H9 (cell line): ENCODE results near the gene VWA5B1. TPM values are rescaled to one million over a fixed set of nuclear protein-coding genes. Genes with fewer than 3 reads are reported as not detected.

ENCODE experiments used
- DNase-seq: peaks from one replicate; pipeline ENCODE4 v3.0.0-alpha.2; 2017
- H2AFZ ChIP-seq: one replicate; pipeline ENCODE4 v1.6.1; 2013; ENCODE audit warnings: mild to moderate bottlenecking, low read length, control low read depth, moderate library complexity
- H2AK5ac ChIP-seq: 2 replicates; pipeline ENCODE4 v1.6.1; 2013; ENCODE audit warnings: low read length, control low read depth, mixed read lengths; ENCODE audit not compliant: insufficient read length
- H2BK120ac ChIP-seq: one replicate; pipeline ENCODE4 v1.6.1; 2013; ENCODE audit warnings: low read depth, mild to moderate bottlenecking, low read length, control low read depth, inconsistent platforms; ENCODE audit not compliant: poor library complexity, severe bottlenecking
- H2BK12ac ChIP-seq: 2 replicates; pipeline ENCODE4 v1.6.1; 2013; ENCODE audit warnings: low read length, control low read depth, mixed read lengths, low read depth; ENCODE audit not compliant: insufficient read length
- H2BK15ac ChIP-seq: 2 replicates; pipeline ENCODE4 v1.6.1; 2013; ENCODE audit warnings: low read depth, low read length, control low read depth
- H2BK20ac ChIP-seq: one replicate; pipeline ENCODE4 v1.6.1; 2013; ENCODE audit warnings: low read depth, mild to moderate bottlenecking, low read length, control low read depth, inconsistent platforms; ENCODE audit not compliant: poor library complexity, severe bottlenecking
- H2BK5ac ChIP-seq: 2 replicates; pipeline ENCODE4 v1.6.1; 2013; ENCODE audit warnings: low read length, control low read depth, mixed read lengths; ENCODE audit not compliant: insufficient read length
- H3K14ac ChIP-seq: 2 replicates; pipeline ENCODE4 v1.6.1; 2013; ENCODE audit warnings: low read length, control low read depth; ENCODE audit not compliant: insufficient read depth
- H3K18ac ChIP-seq: 2 replicates; pipeline ENCODE4 v1.6.1; 2013; ENCODE audit warnings: low read depth, mild to moderate bottlenecking, mixed read lengths, low read length, control low read depth; ENCODE audit not compliant: insufficient read length
- H3K23ac ChIP-seq: 2 replicates; pipeline ENCODE4 v1.6.1; 2013; ENCODE audit warnings: low read length, control low read depth, mixed read lengths, low read depth; ENCODE audit not compliant: insufficient read length
- H3K23me2 ChIP-seq: 2 replicates; pipeline ENCODE4 v1.6.1; 2013; ENCODE audit warnings: low read depth, mild to moderate bottlenecking, mixed read lengths, low read length, control low read depth; ENCODE audit not compliant: insufficient read length, poor library complexity, severe bottlenecking
- H3K27ac ChIP-seq: 2 replicates; pipeline ENCODE4 v1.5.1; 2013; ENCODE audit warnings: low read length, control low read depth, mixed read lengths, low read depth; ENCODE audit not compliant: insufficient read length
- H3K27me3 ChIP-seq: 2 replicates; pipeline ENCODE4 v1.6.1; 2013; ENCODE audit warnings: low read length, control low read depth, inconsistent platforms; ENCODE audit not compliant: insufficient read depth
- H3K4ac ChIP-seq: 2 replicates; pipeline ENCODE4 v1.6.1; 2013; ENCODE audit warnings: low read depth, mild to moderate bottlenecking, control low read depth, inconsistent platforms, low read length, moderate library complexity
- H3K4me1 ChIP-seq: 2 replicates; pipeline ENCODE4 v1.6.1; 2013; ENCODE audit warnings: low read length, control low read depth, inconsistent platforms; ENCODE audit not compliant: insufficient read depth
- H3K4me2 ChIP-seq: 2 replicates; pipeline ENCODE4 v1.6.1; 2013; ENCODE audit warnings: low read length, control low read depth, mixed read lengths; ENCODE audit not compliant: insufficient read length, insufficient read depth
- H3K56ac ChIP-seq: 2 replicates; pipeline ENCODE4 v1.6.1; 2013; ENCODE audit warnings: low read depth, mild to moderate bottlenecking, mixed read lengths, low read length, control low read depth; ENCODE audit not compliant: insufficient read length
- H3K79me1 ChIP-seq: 2 replicates; pipeline ENCODE4 v1.6.1; 2013; ENCODE audit warnings: low read depth, mild to moderate bottlenecking, moderate library complexity, low read length, control low read depth, inconsistent platforms; ENCODE audit not compliant: insufficient read depth, poor library complexity, severe bottlenecking
- H3K79me2 ChIP-seq: 2 replicates; pipeline ENCODE4 v1.6.1; 2013; ENCODE audit warnings: low read length, control low read depth, inconsistent platforms; ENCODE audit not compliant: insufficient read depth
- H3K9ac ChIP-seq: 2 replicates; pipeline ENCODE4 v1.6.1; 2013; ENCODE audit warnings: low read length, control low read depth, mixed read lengths; ENCODE audit not compliant: insufficient read length; ENCODE audit errors: extremely low read depth
- H3K9me3 ChIP-seq: one replicate; pipeline ENCODE4 v1.6.1; 2013; ENCODE audit warnings: low read depth, low read length, inconsistent platforms; ENCODE audit not compliant: control insufficient read depth
- H3T11ph ChIP-seq: one replicate; pipeline ENCODE4 v1.6.1; 2013; ENCODE audit warnings: mild to moderate bottlenecking, low read length, control low read depth, inconsistent platforms
- H4K20me1 ChIP-seq: one replicate; pipeline ENCODE4 v1.6.1; 2013; ENCODE audit not compliant: control insufficient read depth, insufficient read length, insufficient read depth
- H4K5ac ChIP-seq: 2 replicates; pipeline ENCODE4 v1.6.1; 2013; ENCODE audit warnings: low read depth, mild to moderate bottlenecking, mixed read lengths, low read length, control low read depth; ENCODE audit not compliant: insufficient read length
- H4K8ac ChIP-seq: replicated peaks from 2 replicates; pipeline ENCODE4 v1.6.1; 2013; ENCODE audit warnings: low read length, control low read depth, mixed read lengths, low read depth; ENCODE audit not compliant: insufficient read length
- H4K91ac ChIP-seq: 2 replicates; pipeline ENCODE4 v1.6.1; 2013; ENCODE audit warnings: low read depth, mild to moderate bottlenecking, moderate library complexity, mixed read lengths, low read length, control low read depth; ENCODE audit not compliant: insufficient read length
- H3K27ac Mint-ChIP-seq, 3 experiments: 2 replicates in 2 of 3; 3 replicates in 1 of 3; pipeline ENCODE4 v1.8.0; 2020 to 2021; ENCODE audit warnings: mixed read lengths in 3 of 3, mild to moderate bottlenecking in 1 of 3, moderate library complexity in 1 of 3
- H3K27me3 Mint-ChIP-seq: 2 replicates; pipeline ENCODE4 v1.8.0; 2021; ENCODE audit warnings: low read depth, mild to moderate bottlenecking, moderate library complexity, mixed read lengths
- H3K36me3 Mint-ChIP-seq, 3 experiments: 2 replicates in 2 of 3; 3 replicates in 1 of 3; pipeline ENCODE4 v1.8.0; 2020 to 2021; ENCODE audit warnings: low read depth in 3 of 3, mixed read lengths in 3 of 3; ENCODE audit not compliant: insufficient read depth in 1 of 3
- H3K4me1 Mint-ChIP-seq, 2 experiments: 2 replicates each; pipeline ENCODE4 v1.8.0; 2020; ENCODE audit warnings: mixed read lengths in 2 of 2
- H3K4me3 Mint-ChIP-seq, 2 experiments: 2 replicates in 1 of 2; 3 replicates in 1 of 2; pipeline ENCODE4 v1.8.0; 2020 to 2021; ENCODE audit warnings: mild to moderate bottlenecking in 2 of 2, mixed read lengths in 2 of 2, moderate library complexity in 1 of 2
- H3K9me3 Mint-ChIP-seq, 2 experiments: 2 replicates in 1 of 2; 3 replicates in 1 of 2; pipeline ENCODE4 v1.8.0; 2020; ENCODE audit warnings: mild to moderate bottlenecking in 2 of 2, mixed read lengths in 2 of 2, moderate library complexity in 1 of 2
- CTCF ChIP-seq: fragments of 200-600 bp; sonication (generic); conservative IDR thresholded peaks from 3 replicates; pipeline ENCODE4 v1.8.0; 2021; ENCODE audit warnings: antibody characterized with exemption, mild to moderate bottlenecking
- WGBS: extraction: QIAGEN DNeasy Blood & Tissue Kit; methylation state at CpG from one replicate; pipeline ENCODE4 v1.1.7; 2013; ENCODE audit warnings: missing lambda C conversion rate, low lambda C conversion rate, mixed read lengths; ENCODE audit not compliant: insufficient read length; ENCODE audit errors: extremely low coverage; 5-methylcytosine and 5-hydroxymethylcytosine counted together
- total RNA-seq: library from RNA; stranded (reverse); gene quantifications from 2 replicates; pipeline ENCODE4 v1.2.1, GENCODE V29; 2021

The VWA5B1 gene
- total RNA-seq, 1 experiment from 2014 or later = not detected

- H4K20me1 ChIP-seq = no peaks in the 10 kb centered on the region
- H4K8ac ChIP-seq = no peak overlapping the region
- H3K79me1 ChIP-seq = no peaks in the 10 kb centered on the region
- no peak overlapping the region for H2BK120ac ChIP-seq
- TF ChIP-seq CTCF = no peak
- no peak overlapping the region for H3T11ph ChIP-seq
- no peak overlapping the region for H3K4me2 ChIP-seq
- no peak overlapping the region for H3K56ac ChIP-seq
- no peak overlapping the region for H3K18ac ChIP-seq
- no peak overlapping the region for H2BK20ac ChIP-seq
- H3K23ac ChIP-seq = no peak overlapping the region
- H4K5ac ChIP-seq = no peak overlapping the region
- H2AK5ac ChIP-seq = no peak overlapping the region
- WGBS = no CpG with 5 or more reads among the region's 10 CpGs
- H3K4ac ChIP-seq = no peak overlapping the region
- no peak overlapping the region for H2BK15ac ChIP-seq
- no peak overlapping the region for H2AFZ ChIP-seq
- H3K27me3 ChIP-seq = peaks cover 34% of the 10 kb centered on the region
- no peak overlapping the region for H3K27ac ChIP-seq
- no peaks in the 10 kb centered on the region for H3K4me1 ChIP-seq
- H2BK12ac ChIP-seq = no peak overlapping the region
- H3K27ac Mint-ChIP-seq = no peak overlapping the region
- no peaks in the 10 kb centered on the region for H3K9me3 ChIP-seq
- no peak overlapping the region; a peak in 1 of 5 replicates for H3K4me3 Mint-ChIP-seq
- H3K14ac ChIP-seq = no peak overlapping the region
- DNase-seq = peak; percentile 24
- H3K36me3 Mint-ChIP-seq = no peaks in the 10 kb centered on the region
- no peak overlapping the region for H2BK5ac ChIP-seq
- H3K23me2 ChIP-seq = no peaks in the 10 kb centered on the region
- H3K9ac ChIP-seq = no peak overlapping the region
- H3K9me3 Mint-ChIP-seq = peaks cover under 1 to 6% of the 10 kb centered on the region in 2 experiments; a peak in 2 of 5 replicates
- H4K91ac ChIP-seq = no peak overlapping the region
- H3K27me3 Mint-ChIP-seq = peaks cover 98% of the 10 kb centered on the region
- H3K4me1 Mint-ChIP-seq = peaks cover 10 to 26% of the 10 kb centered on the region in 2 experiments
- H3K79me2 ChIP-seq = no peaks in the 10 kb centered on the region
Observed at GRCh38 chr1:20400341-20401177, 109.9 kb downstream of the VWA5B1 start.
